GM19043 (cell line): ENCODE measurements around the gene DHRSX.
"Not testable (repeated sequence)": the region's sequence is repeated elsewhere in the genome, so short reads cannot be mapped to it uniquely, and the experiment has no call there.

ENCODE experiments used
- ATAC-seq: cut with Tn5 transposase; IDR thresholded peaks from one replicate; pipeline ENCODE4 v1.9.1; 2021; ENCODE audit warnings: low read depth; ENCODE audit not compliant: unreplicated experiment

DHRSX gene

GRCh38 chrX:2520539-2520938 lies 19.8 kb upstream of the DHRSX start:
- ATAC-seq: no peak

- not testable (repeated sequence) for ATAC-seq
These were observed 18.9 kb upstream of the DHRSX start for GRCh38 chrX:2519638-2520037.

- peak; percentile 0 for ATAC-seq
These were observed 16.3 kb upstream of the DHRSX start for GRCh38 chrX:2517055-2517454.

- ATAC-seq: peak; percentile 39
These were observed 15.8 kb upstream of the DHRSX start for GRCh38 chrX:2516623-2517022.

GRCh38 chrX:2514131-2514530 lies 13.4 kb upstream of the DHRSX start:
- ATAC-seq: no peak

GRCh38 chrX:2513121-2513664 lies 12.4 kb upstream of the DHRSX start:
- ATAC-seq: no peak

GRCh38 chrX:2512501-2512900 lies 11.7 kb upstream of the DHRSX start:
- ATAC-seq: no peak

- ATAC-seq: no peak
These were observed 10.6 kb upstream of the DHRSX start for GRCh38 chrX:2511326-2511725.

GRCh38 chrX:2508648-2509335 lies 8.0 kb upstream of the DHRSX start:
- ATAC-seq: no peak

GRCh38 chrX:2507904-2508627 lies 7.3 kb upstream of the DHRSX start:
- ATAC-seq: no peak

- ATAC-seq: no peak
These were observed 6.4 kb upstream of the DHRSX start for GRCh38 chrX:2507196-2507595.

- not testable (repeated sequence) for ATAC-seq
These were observed 4.6 kb upstream of the DHRSX start for GRCh38 chrX:2505341-2505740.

- ATAC-seq: no peak
These were observed 4.0 kb upstream of the DHRSX start for GRCh38 chrX:2504706-2505332.

GRCh38 chrX:2503591-2504500 lies 3.1 kb upstream of the DHRSX start:
- no peak for ATAC-seq

GRCh38 chrX:2502668-2503519 lies 2.1 kb upstream of the DHRSX start:
- ATAC-seq: no peak

- ATAC-seq: no peak
These were observed 1.4 kb upstream of the DHRSX start for GRCh38 chrX:2502120-2502667.

- ATAC-seq: no peak
These were observed 855 bp upstream of the DHRSX start for GRCh38 chrX:2501559-2502102.

- peak; percentile 40 for ATAC-seq
These were observed 529 bp downstream of the DHRSX start for GRCh38 chrX:2500091-2500802.
